ENCODE measurements around the gene B4GAT1. TPM values are rescaled to one million over a fixed set of nuclear protein-coding genes. Genes with fewer than 3 reads are reported as not detected.

The B4GAT1 gene
- total and polyA plus RNA-seq, 9 of the 15 experiments (the other 6 are each of a cell fraction or from before 2014, with no cell fraction given) = 0.86 to 9.5 (median 3.8) TPM

- no peak for TF ChIP-seq ZNF655 (CRISPR knock-in tag; IDR thresholded peaks at IDR 0.05)
- no peak for TF ChIP-seq ZSCAN29 (IDR thresholded peaks at IDR 0.05)
- no peak for TF ChIP-seq EWSR1 (IDR thresholded peaks at IDR 0.05; ENCODE audit: borderline replicate concordance, low read depth, partially characterized antibody)
- TF ChIP-seq ATF7 (IDR thresholded peaks at IDR 0.05) = peak; percentile 43; the same call in 1 of the 2 replicates
- TF ChIP-seq ZNF124 (CRISPR knock-in tag; IDR thresholded peaks at IDR 0.05) = no peak
- peak; percentile 58; the same call in 1 of the 2 replicates for TF ChIP-seq MECOM (CRISPR knock-in tag; IDR thresholded peaks at IDR 0.05)
- no peak for TF ChIP-seq NKRF (IDR thresholded peaks at IDR 0.05; ENCODE audit: borderline replicate concordance)
- TF ChIP-seq UBTF (IDR thresholded peaks at IDR 0.05; ENCODE audit: borderline replicate concordance in 1 of 2, low read depth in 2 of 2, low read length in 2 of 2) = no peak
- no peak for TF ChIP-seq EHMT2 (IDR thresholded peaks at IDR 0.05)
- 0 out of 2 replicates have a peak, but pooled peaks have one; percentile 3 for TF ChIP-seq RBFOX2 (IDR thresholded peaks at IDR 0.05; ENCODE audit: low read depth, low read length)
- no peak for TF ChIP-seq ZNF639 (CRISPR knock-in tag; conservative IDR thresholded peaks at IDR 0.05 in 1 of 2, IDR thresholded peaks at IDR 0.05 in 1 of 2)
- peak; percentile 98 for TF ChIP-seq MAX (CRISPR knock-in tag; IDR thresholded peaks at IDR 0.05)
- TF ChIP-seq FOXP4 (CRISPR knock-in tag; IDR thresholded peaks at IDR 0.05; ENCODE audit: borderline replicate concordance) = peak; percentile 89
- no peak for TF ChIP-seq NFE2 (IDR thresholded peaks at IDR 0.05; ENCODE audit: low read depth)
- no peak for TF ChIP-seq NEUROD1 (IDR thresholded peaks at IDR 0.05; ENCODE audit: borderline replicate concordance, low read depth, low read length, partially characterized antibody)
Measured at GRCh38 chr11:66336234-66337102, 11.0 kb downstream of the B4GAT1 start, which contains the start of gene RIN1 (continued).
